Natural killer cell (primary cell): Measurements from ENCODE around the gene SLC52A3. TPM values are rescaled to one million over a fixed set of nuclear protein-coding genes. Genes with fewer than 3 reads are reported as not detected.
"Not testable (repeated sequence)": the region's sequence is repeated elsewhere in the genome, so short reads cannot be mapped to it uniquely, and the experiment has no call there.

ENCODE experiments used
- ATAC-seq, 3 donors: fragments of 150-1000 bp in 2 of 3; fragments of 200-7000 bp in 1 of 3; cut with Tn5 transposase; 1 replicate in 1 of 3; 2 replicates in 2 of 3; pipeline ENCODE4 v1.10.0; 2021; ENCODE audit warnings: mild to moderate bottlenecking in 2 of 3, moderate library complexity in 2 of 3
- DNase-seq, 2 donors: peaks; one replicate each; pipeline versions ENCODE4 v3.0.0 to v3.0.0-alpha.2; 2013 to 2021; ENCODE audit warnings: mixed read lengths in 1 of 2
- H3K27ac ChIP-seq: one replicate; pipeline ENCODE4 v1.5.1; 2013; ENCODE audit warnings: mild to moderate bottlenecking, low read length
- H3K27me3 ChIP-seq: one replicate; pipeline ENCODE4 v1.6.1; 2013; ENCODE audit warnings: low read length; ENCODE audit not compliant: control insufficient read depth, insufficient read depth
- H3K36me3 ChIP-seq: one replicate; pipeline ENCODE4 v1.6.1; 2013; ENCODE audit warnings: low read length; ENCODE audit not compliant: control insufficient read depth, insufficient read depth
- H3K4me1 ChIP-seq: one replicate; pipeline ENCODE4 v1.6.1; 2013; ENCODE audit warnings: low read length; ENCODE audit not compliant: control insufficient read depth, insufficient read depth
- H3K4me3 ChIP-seq: one replicate; pipeline ENCODE4 v1.5.1; 2013; ENCODE audit warnings: low read length
- H3K9me3 ChIP-seq: one replicate; pipeline ENCODE4 v1.6.1; 2013; ENCODE audit warnings: low read length; ENCODE audit not compliant: control insufficient read depth, insufficient read depth
- H3K27ac Mint-ChIP-seq, 2 donors: one replicate each; pipeline ENCODE4 v1.8.0; 2022; ENCODE audit warnings: mild to moderate bottlenecking in 2 of 2, mixed read lengths in 2 of 2, moderate library complexity in 1 of 2
- H3K27me3 Mint-ChIP-seq, 2 donors: one replicate each; pipeline ENCODE4 v1.8.0; 2022; ENCODE audit warnings: low read depth in 2 of 2, mixed read lengths in 2 of 2
- H3K36me3 Mint-ChIP-seq: one replicate; pipeline ENCODE4 v1.8.0; 2022; ENCODE audit warnings: mixed read lengths
- H3K4me1 Mint-ChIP-seq, 2 donors: one replicate each; pipeline ENCODE4 v1.8.0; 2022; ENCODE audit warnings: mixed read lengths in 2 of 2
- H3K4me3 Mint-ChIP-seq: one replicate; pipeline ENCODE4 v1.8.0; 2022; ENCODE audit warnings: mild to moderate bottlenecking, moderate library complexity, mixed read lengths
- H3K9me3 Mint-ChIP-seq, 2 donors: one replicate each; pipeline ENCODE4 v1.8.0; 2022; ENCODE audit warnings: mixed read lengths in 2 of 2
- CTCF ChIP-seq: fragments of 200-600 bp; IDR thresholded peaks from one replicate; pipeline ENCODE4 v1.8.0; 2022; ENCODE audit warnings: antibody characterized with exemption
- WGBS: methylation state at CpG from one replicate; pipeline ENCODE4 v1.1.7; 2013; ENCODE audit warnings: missing lambda C conversion rate; ENCODE audit not compliant: insufficient coverage; 5-methylcytosine and 5-hydroxymethylcytosine counted together
- intact Hi-C: fragments of 100-400 bp; cut with micrococcal nuclease; formaldehyde crosslinking; loops from one replicate; pipeline ENCODE4 v1.14.2; 2022
- total RNA-seq, 4 donors: library from RNA; stranded (reverse); fragments of 120-200 nt in 1 of 4; gene quantifications; one replicate each; pipeline versions ENCODE4 v1.2.3 to v1.2.4, GENCODE V29; 2013 to 2022

SLC52A3 gene
- total RNA-seq, 3 donors from 2014 or later (not counting 1 experiment from before 2014, with no cell fraction given) = not detected

- Mint-ChIP-seq H3K36me3 (no peaks in the 10 kb centered on the region), H3K27me3 (peaks cover 16 to 42% of the 10 kb centered on the region in 2 donors), H3K4me1 (no peaks in the 10 kb centered on the region), H3K27ac (no peak overlapping the region), H3K4me3 (no peak overlapping the region), H3K9me3 (no peaks in the 10 kb centered on the region)
- no peak for ATAC-seq
- no peaks in the 10 kb centered on the region for H3K9me3 ChIP-seq
- no peaks in the 10 kb centered on the region for H3K4me1 ChIP-seq
- intact Hi-C loops = no loop called here
- no peaks in the 10 kb centered on the region for H3K36me3 ChIP-seq
- no peak for TF ChIP-seq CTCF
- DNase-seq = no peak
- H3K4me3 ChIP-seq = no peak overlapping the region
- WGBS = 71% methylated on average over 8 of the region's 8 CpGs
- H3K27ac ChIP-seq = no peak overlapping the region
- no peaks in the 10 kb centered on the region for H3K27me3 ChIP-seq
Observed at GRCh38 chr20:813390-813789, 45.1 kb upstream of the SLC52A3 start.

GRCh38 chr20:812435-812814 lies 44.1 kb upstream of the SLC52A3 start:
- H3K4me3 Mint-ChIP-seq, DNase-seq, H3K36me3 Mint-ChIP-seq, H3K4me1 Mint-ChIP-seq, H3K27ac ChIP-seq, H3K27ac Mint-ChIP-seq, H3K4me1 ChIP-seq, intact Hi-C loops, H3K27me3 ChIP-seq, ATAC-seq, H3K36me3 ChIP-seq, H3K4me3 ChIP-seq, H3K9me3 Mint-ChIP-seq, H3K9me3 ChIP-seq: not testable (repeated sequence)
- WGBS = 69% methylated on average over 2 of the region's 2 CpGs
- H3K27me3 Mint-ChIP-seq = peaks cover 16 to 42% of the 10 kb centered on the region in 2 donors

GRCh38 chr20:811776-812434 lies 43.6 kb upstream of the SLC52A3 start:
- H3K9me3 Mint-ChIP-seq, H3K27ac Mint-ChIP-seq, intact Hi-C loops, H3K27me3 ChIP-seq, DNase-seq, H3K4me1 Mint-ChIP-seq, ATAC-seq, H3K4me3 ChIP-seq, H3K27ac ChIP-seq, H3K4me1 ChIP-seq, H3K36me3 ChIP-seq, H3K4me3 Mint-ChIP-seq, H3K36me3 Mint-ChIP-seq, H3K9me3 ChIP-seq: not testable (repeated sequence)
- WGBS = 89% methylated on average over 13 of the region's 13 CpGs
- H3K27me3 Mint-ChIP-seq = peaks cover 16 to 42% of the 10 kb centered on the region in 2 donors

GRCh38 chr20:805713-806112 lies 37.4 kb upstream of the SLC52A3 start:
- no CpG with 5 or more reads among the region's 1 CpG for WGBS
- no peaks in the 10 kb centered on the region for H3K9me3 Mint-ChIP-seq
- H3K4me3 Mint-ChIP-seq = no peak overlapping the region

More at GRCh38 chr20:805713-806112, 37.4 kb upstream of the SLC52A3 start:
- TF ChIP-seq CTCF = no peak
- no peaks in the 10 kb centered on the region for H3K9me3 ChIP-seq
- H3K27ac ChIP-seq = no peak overlapping the region
- intact Hi-C loops = no loop called here
- DNase-seq = no peak
- no peaks in the 10 kb centered on the region for H3K27me3 ChIP-seq
- no peaks in the 10 kb centered on the region for H3K36me3 ChIP-seq
- Mint-ChIP-seq H3K27me3 (peaks cover 13 to 30% of the 10 kb centered on the region in 2 donors), H3K27ac (no peak overlapping the region), H3K4me1 (no peaks in the 10 kb centered on the region), H3K36me3 (no peaks in the 10 kb centered on the region)
- no peak overlapping the region for H3K4me3 ChIP-seq
- H3K4me1 ChIP-seq = no peaks in the 10 kb centered on the region
- ATAC-seq = no peak
